ENCODE measurements around the gene PCAT6.
A peak's percentile ranks its signal among the peaks of the same experiment; 100 is the strongest.
"Not testable (repeated sequence)": the region's sequence is repeated elsewhere in the genome, so short reads cannot be mapped to it uniquely, and the experiment has no call there.

The PCAT6 gene

GRCh38 chr1:202807926-202808757, 2.6 kb upstream of the PCAT6 start, which contains the start of gene KDM5B:
KDM5B (minus strand) TSS chr1:202808421; CDS start chr1:202808305, 116 bp downstream.
- DNase-seq: peak; percentile 63

GRCh38 chr1:202809597-202810159, 1.1 kb upstream of the PCAT6 start:
- no peak for DNase-seq

- DNase-seq: no peak
Observed at GRCh38 chr1:202810193-202810614, 550 bp upstream of the PCAT6 start.

- DNase-seq: peak; percentile 23
Observed at GRCh38 chr1:202811296-202812175, 782 bp downstream of the PCAT6 start.

GRCh38 chr1:202812176-202813026, 1.6 kb downstream of the PCAT6 start:
- no peak for DNase-seq

GRCh38 chr1:202815120-202815519, 4.4 kb downstream of the PCAT6 start:
- DNase-seq: no peak

DNA sequence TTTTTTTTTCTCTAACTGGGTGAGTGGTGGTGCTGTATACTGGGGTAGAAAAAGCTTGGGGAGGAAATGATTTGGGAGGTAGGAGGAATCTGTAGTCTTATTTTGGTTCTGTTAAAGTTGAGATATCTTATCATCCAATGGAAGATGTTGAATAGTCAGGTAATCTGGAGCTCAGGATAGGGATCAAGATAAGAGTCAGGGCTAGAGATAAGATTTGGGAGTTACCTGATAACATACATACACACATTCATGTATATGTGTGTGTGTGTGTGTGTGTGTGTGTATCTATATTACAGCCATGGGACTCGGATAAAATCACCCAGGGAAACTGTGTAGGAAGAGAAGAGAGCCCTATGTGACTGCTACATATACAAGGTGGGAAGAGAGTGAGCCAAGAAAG, 8.1 kb downstream of the PCAT6 start:
- DNase-seq: no peak

GRCh38 chr1:202821467-202821866, 10.7 kb downstream of the PCAT6 start:
- DNase-seq: no peak

DNA sequence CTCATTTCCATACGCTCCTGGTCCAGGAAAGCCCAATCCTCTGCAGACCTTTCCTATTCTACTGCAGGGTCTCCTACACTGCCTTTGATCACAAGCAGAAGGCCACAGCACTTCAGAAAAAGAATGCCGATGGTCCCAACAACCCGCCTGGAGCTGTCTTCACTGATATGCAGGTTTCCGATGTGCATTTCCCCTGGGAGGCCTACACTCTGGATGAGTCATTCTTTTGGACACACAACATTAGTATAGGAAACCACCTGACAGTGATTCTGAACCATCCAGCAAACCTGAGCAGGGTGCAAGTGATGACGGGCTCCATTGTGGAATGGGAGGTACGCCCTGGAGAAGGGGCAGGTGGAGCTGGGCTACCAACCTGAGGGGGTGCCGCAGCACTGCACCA, 15.0 kb downstream of the PCAT6 start:
- no peak for DNase-seq

DNA sequence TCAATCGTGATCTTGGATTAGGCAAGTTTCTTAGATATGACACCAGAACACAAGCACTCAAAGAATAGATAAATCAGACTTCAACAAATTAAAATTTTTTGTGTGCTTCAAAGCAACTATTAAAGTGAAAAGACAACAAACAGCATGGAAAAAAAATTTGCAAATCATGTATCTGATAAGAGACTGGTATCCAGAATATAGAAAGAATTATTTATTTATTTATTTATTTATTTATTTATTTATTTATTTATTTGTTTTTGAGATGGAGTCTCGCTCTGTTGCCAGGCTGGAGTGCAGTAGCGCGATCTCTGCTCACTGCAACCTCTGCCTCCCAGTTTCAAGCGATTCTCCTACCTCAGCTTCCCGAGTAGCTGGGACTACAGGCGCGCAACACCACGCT, 18.5 kb downstream of the PCAT6 start:
- not testable (repeated sequence) for DNase-seq

DNA sequence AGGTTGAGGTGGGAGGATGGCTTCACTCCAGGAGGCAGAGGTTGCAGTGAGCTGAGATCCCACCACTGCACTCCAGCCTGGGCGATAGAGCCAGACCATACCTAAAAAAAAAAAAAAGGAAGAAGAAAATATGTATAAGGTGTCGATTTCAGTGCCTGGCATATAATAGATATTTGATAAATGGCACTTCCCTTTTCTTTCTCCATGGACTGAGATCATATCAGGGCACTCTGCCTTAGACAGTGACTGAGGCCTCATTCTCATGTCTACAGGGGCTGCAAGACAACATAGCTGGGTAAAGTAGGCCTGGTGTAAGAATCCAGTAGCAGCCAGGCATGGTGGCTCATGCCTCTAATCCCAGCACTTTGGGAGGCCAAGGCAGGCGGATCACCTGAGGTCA, 21.2 kb downstream of the PCAT6 start:
- DNase-seq: peak; percentile 65

DNA sequence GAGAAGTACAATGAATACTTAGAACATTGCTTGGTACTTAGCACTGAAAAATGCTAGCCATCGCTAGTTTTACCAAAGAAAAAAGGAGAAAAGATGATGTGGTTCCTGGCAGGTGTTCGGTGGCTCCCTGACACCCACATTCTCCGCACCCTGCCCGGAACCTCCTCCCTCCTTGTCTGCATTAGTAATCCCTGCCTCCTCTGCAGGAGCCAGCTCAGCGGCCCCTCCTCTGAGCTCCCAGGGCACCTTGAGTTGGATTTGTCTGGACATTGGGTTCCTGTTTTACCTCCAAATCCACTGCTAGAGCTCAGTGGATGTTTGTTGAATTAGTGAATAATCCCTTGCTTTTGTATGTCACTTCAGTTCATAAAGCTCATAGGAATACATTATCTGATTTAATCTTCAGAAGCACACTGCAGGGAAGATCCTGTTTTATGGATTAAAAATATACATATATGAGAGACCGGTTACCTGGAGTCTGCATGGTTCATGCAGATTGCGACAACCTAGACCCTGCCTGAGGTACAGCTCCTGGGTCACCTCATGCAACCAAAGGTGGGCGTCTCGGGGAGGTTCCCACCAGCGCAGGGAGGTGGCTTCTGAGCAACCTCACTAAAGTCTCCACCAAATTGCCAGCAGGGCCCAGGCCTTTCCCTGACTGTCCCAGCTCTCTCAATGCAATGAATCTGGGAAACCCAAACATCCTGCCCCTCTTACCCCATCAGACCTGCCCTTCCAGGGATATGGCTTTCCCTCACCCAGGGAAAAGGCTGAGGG, 24.2 kb downstream of the PCAT6 start:
- no peak for DNase-seq

GRCh38 chr1:202835548-202836072, 24.9 kb downstream of the PCAT6 start:
- DNase-seq: no peak

DNA sequence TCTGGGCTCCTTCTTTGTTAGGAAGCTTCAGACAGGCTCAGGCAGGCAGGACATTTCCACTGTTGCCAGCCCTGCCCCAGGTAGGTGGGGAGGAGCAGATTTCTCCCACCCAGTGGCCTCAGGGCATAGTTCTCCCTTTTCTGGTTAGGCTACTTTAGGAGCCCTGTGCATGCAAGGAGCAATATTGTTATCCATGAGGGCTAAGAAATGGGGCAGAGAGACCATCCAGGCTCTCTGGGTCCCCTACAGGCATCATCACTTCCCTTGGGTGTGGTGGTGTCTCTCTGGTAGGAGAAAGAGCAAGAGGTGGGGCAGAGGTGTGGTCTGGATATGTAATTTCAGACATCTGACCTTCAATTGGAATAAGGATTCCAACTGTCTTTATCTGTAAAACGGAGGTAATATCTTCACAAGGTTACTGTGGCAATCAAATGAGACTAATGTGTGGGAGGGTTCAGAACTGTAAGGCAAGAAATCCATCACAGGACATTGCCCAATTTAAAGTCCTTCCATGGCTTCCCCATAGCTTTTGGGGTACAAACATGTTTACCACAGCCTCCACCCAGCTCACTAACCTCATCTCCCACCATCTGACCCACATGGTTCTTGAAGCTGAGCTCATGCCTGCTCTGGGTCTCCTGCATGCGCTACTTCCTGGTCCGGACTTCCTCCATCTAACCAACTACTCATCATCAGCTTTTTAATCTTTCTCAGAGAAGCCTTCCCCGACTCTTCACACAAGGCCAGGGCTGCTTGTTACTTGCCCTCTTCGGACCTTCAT, 26.1 kb downstream of the PCAT6 start:
- peak; percentile 31 for DNase-seq

- no peak for DNase-seq
Observed at GRCh38 chr1:202837746-202838262, 27.1 kb downstream of the PCAT6 start.

- DNase-seq: no peak
Observed at GRCh38 chr1:202843081-202843480, 32.3 kb downstream of the PCAT6 start.

DNA sequence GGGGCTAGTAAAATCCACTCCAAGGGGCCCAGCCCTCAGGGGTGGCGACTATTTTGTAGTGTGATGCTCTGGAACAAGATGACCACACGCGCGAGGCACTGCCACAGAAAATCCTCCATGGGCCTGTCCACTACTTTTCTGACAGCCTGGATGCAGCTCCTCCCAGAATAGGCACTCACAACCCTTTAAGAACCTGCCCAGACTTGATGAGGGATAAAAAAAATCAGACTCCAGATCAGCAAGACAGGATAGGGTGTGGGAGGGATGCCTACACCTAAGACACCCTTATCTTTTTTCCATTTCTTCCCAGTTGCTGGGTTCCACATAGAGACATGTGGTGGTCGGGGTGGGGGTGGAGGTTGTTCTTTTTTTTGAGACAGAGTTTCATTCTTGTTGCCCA, 33.5 kb downstream of the PCAT6 start:
- no peak for DNase-seq

- DNase-seq: no peak
Observed at GRCh38 chr1:202844935-202845334, 34.2 kb downstream of the PCAT6 start.

- no peak for DNase-seq
Observed at GRCh38 chr1:202848191-202848542, 37.4 kb downstream of the PCAT6 start.

DNA sequence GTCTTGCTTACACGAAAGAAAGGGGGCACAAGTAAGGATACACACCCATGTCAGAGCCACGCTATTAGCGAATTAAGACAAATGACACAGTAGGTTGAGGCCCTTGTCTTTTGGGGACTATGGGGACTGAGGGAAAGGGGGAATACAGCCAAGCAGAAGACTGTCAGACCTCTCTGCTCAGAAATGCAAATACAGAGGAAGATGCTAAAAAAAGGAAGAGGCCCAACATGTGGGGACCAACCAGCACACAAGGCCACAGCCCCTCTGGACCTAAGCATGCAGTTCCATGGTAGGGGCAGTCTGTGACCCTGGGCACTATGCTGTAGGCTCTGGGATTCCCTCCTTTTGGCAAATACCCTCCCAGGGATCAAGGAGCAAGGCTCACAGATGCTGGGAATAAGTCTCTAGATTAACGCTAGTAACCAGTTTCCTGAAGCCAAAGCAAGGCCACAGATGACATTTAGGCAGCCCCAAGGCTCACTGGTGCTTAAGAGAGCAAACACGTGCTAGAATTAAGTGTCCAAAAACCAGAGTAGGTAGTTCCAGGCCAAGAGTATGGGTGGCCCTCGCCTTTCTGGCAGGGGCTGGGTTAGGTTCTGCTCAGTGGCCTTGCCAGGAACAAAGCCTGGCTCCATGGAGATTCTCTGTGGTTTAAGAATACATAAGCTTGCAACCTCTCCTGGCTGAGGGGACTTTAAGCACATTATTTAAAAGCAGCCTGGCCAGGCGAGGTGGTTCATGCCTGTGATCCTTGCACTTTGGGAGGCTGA, 40.0 kb downstream of the PCAT6 start:
- DNase-seq: no peak
